Central memory CD8-positive, alpha-beta T cell (primary cell): Measurements from ENCODE around the gene GON4L.
"Not testable (repeated sequence)": the region's sequence is repeated elsewhere in the genome, so short reads cannot be mapped to it uniquely, and the experiment has no call there.

Experiments used
- ATAC-seq: fragments of 150-1000 bp; cut with Tn5 transposase; replicated peaks from 2 replicates; pipeline ENCODE4 v1.10.0; 2022; ENCODE audit warnings: mild to moderate bottlenecking, moderate FRiP score, moderate number of reproducible peaks; ENCODE audit not compliant: poor library complexity, severe bottlenecking; ENCODE audit errors: extremely low read depth
- DNase-seq, 2 donors: peaks; one replicate each; pipeline ENCODE4 v3.0.0; 2021; ENCODE audit warnings: low spot score in 2 of 2
- H3K27ac Mint-ChIP-seq: one replicate; pipeline ENCODE4 v1.8.0; 2022; ENCODE audit warnings: low read depth, mild to moderate bottlenecking, moderate library complexity, mixed read lengths
- H3K27me3 Mint-ChIP-seq: one replicate; pipeline ENCODE4 v1.8.0; 2022; ENCODE audit warnings: mixed read lengths
- H3K36me3 Mint-ChIP-seq: one replicate; pipeline ENCODE4 v1.8.0; 2022; ENCODE audit warnings: mild to moderate bottlenecking, moderate library complexity, mixed read lengths; ENCODE audit not compliant: insufficient read depth
- H3K4me1 Mint-ChIP-seq: one replicate; pipeline ENCODE4 v1.8.0; 2022; ENCODE audit warnings: mixed read lengths
- H3K4me3 Mint-ChIP-seq: one replicate; pipeline ENCODE4 v1.8.0; 2022; ENCODE audit warnings: mild to moderate bottlenecking, moderate library complexity, mixed read lengths
- H3K9me3 Mint-ChIP-seq: one replicate; pipeline ENCODE4 v1.8.0; 2022; ENCODE audit warnings: mixed read lengths

GON4L gene

DNA sequence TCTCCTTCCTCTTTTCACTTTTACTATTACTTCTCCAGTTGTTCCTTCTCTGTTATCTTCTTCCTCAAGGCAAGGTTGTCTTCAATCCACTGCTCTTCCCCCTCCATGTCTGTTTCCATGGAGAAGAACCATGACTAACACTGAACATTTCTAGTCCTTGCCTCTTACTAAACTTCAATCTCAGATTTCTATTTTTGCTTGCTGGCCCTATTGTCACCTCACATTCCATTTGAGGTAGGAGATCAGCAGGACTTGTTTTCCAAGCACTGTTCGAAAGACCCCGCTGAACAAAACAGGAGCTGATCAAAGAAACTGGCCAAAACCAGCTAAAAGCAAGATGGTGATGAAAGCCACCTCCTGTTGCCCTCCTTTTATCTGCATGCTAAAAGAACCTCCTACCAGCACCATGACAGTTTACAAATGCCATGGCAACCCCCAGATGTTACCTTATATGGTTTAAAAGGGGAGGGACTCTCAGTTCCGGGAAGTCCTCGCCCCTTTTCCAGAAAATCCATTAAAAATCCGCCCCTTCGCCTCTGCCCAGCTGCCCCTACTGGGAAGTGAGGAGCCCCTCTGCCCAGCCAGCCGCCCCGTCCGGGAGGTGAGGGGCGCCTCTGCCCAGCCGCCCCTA is 22.6 kb downstream of the GON4L start:
- Mint-ChIP-seq H3K27ac (peak overlapping the region; percentile 52), H3K4me3 (no peak overlapping the region), H3K36me3 (peaks cover 10% of the 10 kb centered on the region), H3K27me3 (no peaks in the 10 kb centered on the region), H3K9me3 (no peaks in the 10 kb centered on the region), H3K4me1 (peaks cover 38% of the 10 kb centered on the region)
- no peak for ATAC-seq
- DNase-seq: no peak

DNA sequence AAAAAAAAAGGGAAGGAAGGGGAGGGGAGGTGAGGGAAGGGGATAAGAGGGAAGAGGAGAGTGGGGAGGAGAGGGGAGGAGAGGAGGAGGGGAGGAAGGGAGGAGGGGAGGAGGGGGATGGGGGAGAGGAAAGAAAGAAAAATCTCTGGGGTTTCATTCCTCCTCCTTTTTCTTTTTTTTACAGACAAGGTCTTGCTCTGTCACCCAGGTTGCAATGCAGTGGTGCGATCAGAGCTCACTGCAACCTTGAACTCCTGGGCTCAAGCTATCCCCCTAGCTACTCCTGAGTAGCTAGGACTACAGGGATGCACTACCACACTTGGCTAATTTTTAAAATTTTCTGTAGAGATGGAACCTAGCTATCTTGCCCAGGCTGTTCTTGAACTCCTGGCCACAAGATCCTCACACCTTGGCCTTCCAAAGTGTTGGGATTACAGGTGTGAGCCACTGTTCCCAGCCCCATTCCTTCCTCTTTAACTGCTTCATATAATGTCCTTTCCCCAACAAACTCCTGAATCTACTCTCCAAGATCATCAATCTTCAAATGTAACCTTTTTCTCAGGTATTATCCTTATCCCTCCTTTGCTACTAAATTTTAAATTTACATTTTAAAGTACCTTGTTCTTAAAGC is 23.2 kb downstream of the GON4L start:
- H3K4me1 Mint-ChIP-seq: peaks cover 38% of the 10 kb centered on the region
- no peak for DNase-seq
- peaks cover 9% of the 10 kb centered on the region for H3K36me3 Mint-ChIP-seq
- no peak overlapping the region for H3K4me3 Mint-ChIP-seq
- H3K9me3 Mint-ChIP-seq: no peaks in the 10 kb centered on the region
- no peaks in the 10 kb centered on the region for H3K27me3 Mint-ChIP-seq
- ATAC-seq: no peak
- H3K27ac Mint-ChIP-seq: peak overlapping the region; percentile 52

DNA sequence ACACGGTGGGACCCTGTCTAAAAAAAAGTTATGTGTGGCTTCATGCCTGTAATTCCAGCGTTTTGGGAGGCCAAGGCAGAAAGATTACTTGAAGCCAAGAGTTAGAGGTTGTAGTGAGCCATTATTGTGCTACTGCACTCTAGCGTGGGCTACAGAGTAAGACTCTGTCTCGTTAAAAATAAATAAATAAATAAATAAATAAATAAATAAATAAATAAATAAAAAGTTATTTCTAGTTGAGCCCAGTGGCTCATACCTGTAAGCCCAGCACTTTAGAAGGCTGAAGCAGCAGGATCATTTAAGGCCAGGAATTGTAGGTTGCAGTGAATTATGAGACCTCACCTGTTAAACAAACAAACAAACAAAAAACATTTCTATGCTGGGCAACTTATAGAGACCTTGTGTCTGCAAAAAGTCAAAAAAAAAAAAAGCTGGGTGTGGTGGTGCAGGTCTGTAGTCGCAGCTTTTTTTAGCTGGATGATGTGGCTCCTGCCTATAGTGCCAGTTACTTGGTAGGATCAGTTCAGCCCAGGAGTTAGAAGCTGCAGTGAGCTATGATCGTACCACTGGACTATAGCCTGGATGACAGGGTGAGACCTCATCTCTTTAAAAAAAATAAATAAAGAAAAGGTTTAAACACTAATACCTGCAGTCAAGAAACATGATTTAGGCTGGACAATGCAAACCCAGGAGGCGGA is 25.6 kb downstream of the GON4L start:
- Mint-ChIP-seq H3K27ac (no peak overlapping the region), H3K4me1 (peaks cover 35% of the 10 kb centered on the region), H3K36me3 (peaks cover 17% of the 10 kb centered on the region), H3K4me3 (no peak overlapping the region), H3K27me3 (no peaks in the 10 kb centered on the region), H3K9me3 (no peaks in the 10 kb centered on the region)
- DNase-seq (no peak), ATAC-seq (no peak)

DNA sequence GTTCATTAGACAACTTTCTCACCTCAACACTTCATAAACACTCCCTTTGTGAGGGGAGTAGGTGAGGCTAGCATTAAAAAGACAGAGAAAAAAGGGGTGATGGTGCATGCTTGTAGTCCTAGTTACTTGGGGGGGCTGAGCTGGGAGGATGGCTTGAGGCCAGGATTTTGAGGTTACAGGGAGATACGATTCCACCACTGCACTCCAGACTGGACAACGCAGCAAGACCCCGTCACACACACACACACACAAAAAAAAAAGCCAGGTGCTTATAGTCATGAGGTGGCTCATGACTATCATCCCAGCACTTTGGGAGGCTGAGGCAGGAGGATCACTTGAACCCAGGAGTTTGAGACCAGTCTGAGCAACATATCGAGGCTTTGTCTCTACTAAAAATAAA is 29.6 kb downstream of the GON4L start:
- no peak for ATAC-seq
- Mint-ChIP-seq H3K4me3 (no peak overlapping the region), H3K36me3 (peaks cover 50% of the 10 kb centered on the region), H3K4me1 (peaks cover 9% of the 10 kb centered on the region), H3K27me3 (no peaks in the 10 kb centered on the region), H3K27ac (no peak overlapping the region), H3K9me3 (no peaks in the 10 kb centered on the region)
- DNase-seq: no peak

DNA sequence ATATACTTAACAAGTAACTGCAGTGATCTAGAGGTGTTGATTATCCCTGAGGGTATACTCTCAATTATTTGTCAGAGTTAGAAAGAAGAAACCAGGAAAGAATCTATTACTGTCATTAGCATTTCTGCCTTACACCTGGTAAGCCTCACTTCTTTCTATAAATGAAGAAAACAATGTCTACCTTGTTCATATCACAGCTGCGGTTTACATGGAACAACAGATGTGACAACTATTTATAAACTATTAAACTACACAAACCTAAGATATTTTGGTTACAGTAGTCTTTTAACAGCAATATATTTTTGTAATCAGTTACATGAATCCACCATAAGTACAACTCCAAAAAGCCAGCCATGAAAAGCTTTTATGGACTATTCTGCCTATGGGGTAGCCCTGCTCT is 40.7 kb downstream of the GON4L start:
- Mint-ChIP-seq H3K36me3 (peaks cover 61% of the 10 kb centered on the region), H3K27me3 (no peaks in the 10 kb centered on the region), H3K27ac (no peak overlapping the region), H3K4me3 (no peak overlapping the region), H3K9me3 (no peaks in the 10 kb centered on the region), H3K4me1 (no peaks in the 10 kb centered on the region)
- DNase-seq: no peak
- ATAC-seq: no peak

DNA sequence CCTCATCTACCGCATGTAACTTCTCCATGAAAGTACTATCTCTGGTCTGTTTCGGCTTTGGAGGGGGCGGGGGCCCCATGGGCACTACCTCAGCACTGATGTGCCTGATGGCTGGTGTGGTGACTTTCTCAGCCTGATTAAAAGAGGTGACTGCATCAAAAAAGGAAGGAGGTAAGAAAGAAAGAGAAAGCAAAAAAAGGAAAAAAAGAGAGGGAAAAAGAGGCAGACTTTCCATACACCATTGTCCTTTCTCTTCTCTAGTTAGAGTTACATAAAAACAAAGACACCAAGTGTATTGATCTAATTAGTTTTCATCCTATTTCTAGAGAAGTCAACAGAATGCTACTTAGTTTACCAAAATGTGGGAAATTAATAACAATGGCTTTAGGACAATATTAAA is 43.3 kb downstream of the GON4L start:
- peaks cover 54% of the 10 kb centered on the region for H3K36me3 Mint-ChIP-seq
- H3K27ac Mint-ChIP-seq: no peak overlapping the region
- DNase-seq (no peak), ATAC-seq (no peak)
- no peaks in the 10 kb centered on the region for H3K9me3 Mint-ChIP-seq
- no peaks in the 10 kb centered on the region for H3K4me1 Mint-ChIP-seq
- H3K4me3 Mint-ChIP-seq: no peak overlapping the region
- H3K27me3 Mint-ChIP-seq: no peaks in the 10 kb centered on the region

DNA sequence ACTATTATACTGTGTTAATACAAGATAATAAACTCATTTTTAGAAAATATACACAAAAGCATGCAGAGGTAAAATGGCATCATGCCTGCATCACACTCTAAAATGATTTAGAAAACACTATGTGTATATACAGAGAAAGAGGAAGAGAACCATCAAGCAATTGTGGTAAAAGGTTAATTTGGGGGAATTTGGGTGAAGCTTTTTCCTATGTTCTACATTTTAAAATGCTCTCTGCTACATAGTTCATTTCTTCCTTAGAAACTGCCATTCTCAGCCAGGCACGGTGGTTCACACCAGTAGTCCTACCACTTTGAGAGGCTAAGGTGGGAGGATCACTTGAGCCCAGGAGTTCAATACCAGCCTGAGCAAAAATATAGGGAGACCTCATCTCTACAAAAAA is 44.1 kb downstream of the GON4L start:
- Mint-ChIP-seq H3K4me3 (no peak overlapping the region), H3K9me3 (no peaks in the 10 kb centered on the region), H3K4me1 (no peaks in the 10 kb centered on the region), H3K36me3 (peaks cover 50% of the 10 kb centered on the region), H3K27me3 (no peaks in the 10 kb centered on the region), H3K27ac (no peak overlapping the region)
- DNase-seq (no peak), ATAC-seq (no peak)

DNA sequence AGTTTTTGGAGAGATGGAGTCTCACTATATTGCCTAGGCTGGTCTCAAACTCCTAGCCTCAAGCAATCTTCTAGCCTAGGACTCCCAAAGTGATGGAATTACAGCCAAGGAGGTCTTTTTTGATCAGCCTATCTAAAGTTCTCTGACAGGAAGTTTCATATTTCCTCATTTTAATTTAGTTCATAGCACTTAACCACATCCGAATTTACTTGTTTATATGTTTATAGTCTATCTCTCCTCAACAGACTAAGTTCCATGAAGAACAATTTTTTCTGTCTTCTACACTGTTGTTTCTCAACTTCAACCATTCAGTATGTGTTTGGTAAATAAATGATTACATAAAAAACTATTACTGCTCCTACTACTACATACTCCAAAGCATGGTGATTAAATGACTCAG is 47.9 kb downstream of the GON4L start:
- no peaks in the 10 kb centered on the region for H3K4me1 Mint-ChIP-seq
- H3K9me3 Mint-ChIP-seq: no peaks in the 10 kb centered on the region
- no peaks in the 10 kb centered on the region for H3K27me3 Mint-ChIP-seq
- ATAC-seq (no peak), DNase-seq (no peak)
- peaks cover 51% of the 10 kb centered on the region for H3K36me3 Mint-ChIP-seq
- no peak overlapping the region for H3K4me3 Mint-ChIP-seq
- H3K27ac Mint-ChIP-seq: peak overlapping the region; percentile 46

DNA sequence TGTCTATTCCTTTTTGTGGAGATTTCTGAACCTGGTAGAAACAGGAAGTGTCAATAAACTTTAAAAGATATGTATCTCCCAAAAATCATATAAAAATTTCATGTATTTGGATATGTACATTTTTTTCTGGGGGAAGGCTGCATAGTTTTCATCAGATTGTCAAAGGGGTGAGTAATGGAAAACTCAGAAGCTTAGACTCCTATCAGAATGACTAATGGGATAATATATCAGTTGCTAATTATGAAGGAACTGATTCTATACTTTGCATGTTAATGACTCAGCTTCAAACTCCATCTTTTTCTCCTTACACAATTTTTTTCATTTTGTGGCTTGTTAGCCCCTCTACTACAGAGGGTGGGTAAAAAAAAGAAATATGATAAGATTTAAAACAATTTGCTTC is 55.9 kb downstream of the GON4L start:
- Mint-ChIP-seq H3K4me1 (no peaks in the 10 kb centered on the region), H3K4me3 (no peak overlapping the region), H3K9me3 (no peaks in the 10 kb centered on the region), H3K27me3 (no peaks in the 10 kb centered on the region), H3K36me3 (peaks cover 49% of the 10 kb centered on the region), H3K27ac (no peak overlapping the region)
- DNase-seq (no peak), ATAC-seq (no peak)

DNA sequence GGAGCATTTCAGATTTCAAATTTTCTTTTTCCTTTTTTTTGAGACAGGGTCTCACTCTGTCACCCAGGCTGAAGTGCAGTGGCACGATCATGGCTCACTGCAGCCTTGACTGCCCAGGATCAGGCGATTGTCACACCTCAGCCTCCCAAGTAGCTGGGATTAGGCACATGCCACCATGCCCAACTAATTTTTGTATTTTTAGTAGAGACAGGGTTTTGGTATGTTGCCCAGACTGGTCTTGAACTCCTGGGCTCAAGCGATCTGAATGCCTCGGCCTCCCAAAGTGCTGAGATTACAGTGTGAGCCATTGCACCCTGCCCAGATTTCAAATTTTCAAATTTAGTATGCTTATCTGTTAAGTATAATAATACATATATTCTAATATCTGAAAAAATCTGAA is 61.4 kb downstream of the GON4L start:
- DNase-seq, H3K4me3 Mint-ChIP-seq, ATAC-seq, H3K27ac Mint-ChIP-seq, H3K9me3 Mint-ChIP-seq, H3K4me1 Mint-ChIP-seq, H3K27me3 Mint-ChIP-seq: not testable (repeated sequence)
- peaks cover 42% of the 10 kb centered on the region for H3K36me3 Mint-ChIP-seq

DNA sequence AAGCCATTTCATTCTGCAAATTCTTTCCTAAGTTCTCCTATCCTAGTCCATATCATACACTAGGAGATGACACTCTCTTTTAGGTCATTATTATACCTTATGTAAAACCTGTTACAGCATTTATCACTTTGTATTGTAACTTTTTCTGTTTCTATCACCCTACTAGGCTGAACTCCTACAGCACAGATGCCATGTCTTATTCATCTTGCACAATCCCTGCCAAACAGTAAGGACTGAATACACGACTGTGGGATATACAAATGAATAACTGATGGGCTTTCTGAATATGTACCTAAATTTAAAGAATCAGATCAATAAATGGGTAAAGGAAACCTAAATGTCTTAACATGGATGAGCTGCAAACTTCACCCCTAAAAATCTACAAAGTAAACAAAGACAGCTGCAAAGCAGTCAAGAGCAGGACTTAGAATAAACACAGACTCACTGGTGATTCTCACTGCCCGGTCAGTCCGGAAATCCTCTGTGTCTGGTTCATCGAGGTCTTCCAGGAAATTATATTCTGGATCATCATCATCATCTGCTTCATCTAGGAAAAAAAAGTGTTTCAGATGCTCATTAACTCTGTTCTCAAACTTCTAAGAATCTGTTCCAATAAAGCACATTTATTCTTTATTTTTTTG is 62.3 kb downstream of the GON4L start:
- H3K4me1 Mint-ChIP-seq: no peaks in the 10 kb centered on the region
- peak overlapping the region; percentile 1 for H3K27ac Mint-ChIP-seq
- peaks cover 42% of the 10 kb centered on the region for H3K36me3 Mint-ChIP-seq
- DNase-seq (no peak), ATAC-seq (no peak)
- no peaks in the 10 kb centered on the region for H3K9me3 Mint-ChIP-seq
- H3K4me3 Mint-ChIP-seq: no peak overlapping the region
- no peaks in the 10 kb centered on the region for H3K27me3 Mint-ChIP-seq

DNA sequence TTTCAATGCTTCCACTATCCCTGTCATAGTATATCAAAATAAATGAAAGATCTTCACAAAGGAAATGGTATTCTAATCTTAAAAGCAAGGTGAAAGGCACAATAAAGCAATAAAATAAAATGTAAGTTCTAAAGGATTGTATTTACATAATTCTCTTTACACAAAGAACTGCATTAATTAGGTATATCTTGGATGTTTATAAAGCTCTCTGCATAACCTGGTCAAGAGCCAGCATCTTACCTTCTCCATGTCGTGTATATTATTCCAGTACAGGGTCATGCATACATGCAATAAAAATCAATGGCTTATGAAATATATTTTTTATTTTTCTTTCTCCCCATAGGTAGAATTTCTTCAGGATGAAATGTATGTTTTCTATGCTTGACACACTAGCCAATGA is 63.8 kb downstream of the GON4L start:
- no peak overlapping the region for H3K4me3 Mint-ChIP-seq
- no peaks in the 10 kb centered on the region for H3K9me3 Mint-ChIP-seq
- H3K36me3 Mint-ChIP-seq: peaks cover 45% of the 10 kb centered on the region
- H3K4me1 Mint-ChIP-seq: no peaks in the 10 kb centered on the region
- no peak for ATAC-seq
- no peak overlapping the region for H3K27ac Mint-ChIP-seq
- no peak for DNase-seq
- H3K27me3 Mint-ChIP-seq: no peaks in the 10 kb centered on the region

DNA sequence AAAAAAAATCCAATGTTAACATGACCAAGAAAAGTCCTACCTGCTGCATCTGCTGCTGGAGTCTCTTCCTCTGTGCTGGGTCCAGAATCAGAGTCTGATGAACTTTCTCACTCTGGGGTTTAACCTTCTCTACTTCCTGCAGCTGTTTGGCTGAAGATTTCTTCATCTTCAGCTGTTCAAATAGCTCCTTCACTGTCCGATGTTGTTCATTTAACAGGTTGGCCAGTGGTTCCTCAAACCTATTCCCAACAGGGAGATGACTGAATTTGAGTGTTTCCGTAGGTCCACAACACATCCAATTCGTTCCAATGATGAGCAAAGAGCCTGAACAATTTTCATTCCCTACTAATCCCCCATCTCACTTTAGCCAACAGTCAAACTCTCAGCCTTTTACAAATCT is 79.4 kb downstream of the GON4L start:
- Mint-ChIP-seq H3K4me1 (no peaks in the 10 kb centered on the region), H3K9me3 (no peaks in the 10 kb centered on the region)

More for the DNA sequence above, 79.4 kb downstream of the GON4L start:
- Mint-ChIP-seq H3K36me3 (peaks cover 51% of the 10 kb centered on the region), H3K27me3 (no peaks in the 10 kb centered on the region), H3K4me3 (no peak overlapping the region), H3K27ac (no peak overlapping the region)
- no peak for DNase-seq
- ATAC-seq: no peak
